HG02938 (cell line): ENCODE data around the gene BROX.
A peak's percentile ranks its signal among the peaks of the same experiment; 100 is the strongest.
"Not testable (repeated sequence)": the region's sequence is repeated elsewhere in the genome, so short reads cannot be mapped to it uniquely, and the experiment has no call there.

ENCODE experiments used
- ATAC-seq: cut with Tn5 transposase; IDR thresholded peaks from one replicate; pipeline ENCODE4 v1.9.1; 2021; ENCODE audit warnings: mild to moderate bottlenecking, moderate library complexity; ENCODE audit not compliant: unreplicated experiment

The BROX gene

GRCh38 chr1:222712253-222713090 lies at the start of gene BROX, which contains the start of gene AIDA:
Gene BROX, plus strand, starts transcription at chr1:222712564. Its CDS starts 3,136 bp downstream, at chr1:222715700.
Gene AIDA, minus strand, starts transcription at chr1:222712491. Its CDS starts 174 bp downstream, at chr1:222712317.
- peak; percentile 70 for ATAC-seq

GRCh38 chr1:222663431-222663934 lies 48.9 kb upstream of the BROX start:
- ATAC-seq: no peak

GRCh38 chr1:222665964-222666363 lies 46.4 kb upstream of the BROX start:
- no peak for ATAC-seq

GRCh38 chr1:222668184-222668583 lies 44.2 kb upstream of the BROX start:
- ATAC-seq: not testable (repeated sequence)

GRCh38 chr1:222669107-222669506 lies 43.3 kb upstream of the BROX start:
- not testable (repeated sequence) for ATAC-seq

GRCh38 chr1:222670110-222670509 lies 42.3 kb upstream of the BROX start:
- ATAC-seq: no peak

GRCh38 chr1:222680080-222680479 lies 32.3 kb upstream of the BROX start:
- no peak for ATAC-seq

GRCh38 chr1:222691016-222691415 lies 21.3 kb upstream of the BROX start:
- ATAC-seq: no peak

- no peak for ATAC-seq
Measured at GRCh38 chr1:222694927-222695326, 17.4 kb upstream of the BROX start.

- no peak for ATAC-seq
Measured at GRCh38 chr1:222696741-222697140, 15.6 kb upstream of the BROX start.

GRCh38 chr1:222697203-222697602 lies 15.2 kb upstream of the BROX start:
- ATAC-seq: no peak

- no peak for ATAC-seq
Measured at GRCh38 chr1:222697826-222698225, 14.5 kb upstream of the BROX start.

GRCh38 chr1:222702210-222702609 lies 10.2 kb upstream of the BROX start:
- ATAC-seq: no peak

GRCh38 chr1:222704260-222704659 lies 8.1 kb upstream of the BROX start:
- no peak for ATAC-seq

GRCh38 chr1:222706815-222707214 lies 5.5 kb upstream of the BROX start:
- ATAC-seq: no peak

- no peak for ATAC-seq
Measured at GRCh38 chr1:222709700-222710153, 2.6 kb upstream of the BROX start.

- ATAC-seq: peak; percentile 45
Measured at GRCh38 chr1:222711319-222712252, 778 bp upstream of the BROX start.

- peak; percentile 50 for ATAC-seq
Measured at GRCh38 chr1:222713091-222713961, 962 bp downstream of the BROX start.

GRCh38 chr1:222716393-222716792 lies 4.0 kb downstream of the BROX start:
- ATAC-seq: no peak

GRCh38 chr1:222728746-222729145 lies 16.4 kb downstream of the BROX start:
- ATAC-seq: no peak
